ENCODE results near the gene NTSR1. TPM values are rescaled to one million over a fixed set of nuclear protein-coding genes. Genes with fewer than 3 reads are reported as not detected.

NTSR1 gene
- total and polyA plus RNA-seq, 2 of the 13 experiments (the other 11 are each of a cell fraction or from before 2014, with no cell fraction given) = 0.09 to 0.12 TPM

DNA sequence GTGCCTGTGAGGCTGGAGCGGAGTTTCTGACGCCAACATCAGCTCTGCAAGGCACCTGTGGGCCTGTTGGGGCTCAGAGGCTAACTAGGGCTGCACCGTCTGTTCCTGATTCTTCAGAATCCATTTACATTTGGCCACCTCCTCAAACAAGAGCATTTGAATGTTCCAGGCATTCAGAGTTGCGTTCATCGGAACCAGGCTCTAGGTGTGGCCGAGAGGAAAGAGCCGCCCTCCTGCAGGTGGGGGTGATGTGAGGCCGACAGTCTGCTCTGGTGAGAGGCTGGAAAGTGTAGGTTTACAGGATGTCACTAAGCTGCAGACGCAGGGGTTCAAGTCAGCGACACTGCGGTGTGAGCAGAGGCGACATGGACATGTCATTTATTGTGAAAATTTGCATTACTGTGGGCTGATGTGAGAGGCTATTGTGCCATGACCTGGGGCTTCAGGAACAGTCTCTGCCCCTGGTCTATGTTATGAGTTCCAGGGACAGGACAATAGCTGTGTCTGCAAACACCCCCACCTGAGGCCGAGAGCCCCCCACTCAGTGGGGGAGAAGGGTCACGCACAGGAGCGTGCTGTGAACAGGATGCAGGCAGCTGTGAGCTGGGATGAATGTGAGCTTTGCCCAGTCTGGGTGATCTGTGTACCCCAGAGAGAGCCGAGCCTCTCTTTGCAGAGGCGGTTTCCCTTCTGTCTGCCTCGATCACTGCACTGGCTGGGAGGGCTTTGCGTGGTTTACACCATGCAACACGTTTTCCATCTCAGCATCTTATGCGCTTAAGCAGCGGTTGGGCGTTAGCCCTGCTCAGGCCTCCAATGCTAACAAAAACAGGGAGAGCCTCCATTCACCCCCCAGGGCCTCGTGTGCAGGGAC, 45.3 kb upstream of the NTSR1 start (continued):
- TF ChIP-seq, protein P1, sequence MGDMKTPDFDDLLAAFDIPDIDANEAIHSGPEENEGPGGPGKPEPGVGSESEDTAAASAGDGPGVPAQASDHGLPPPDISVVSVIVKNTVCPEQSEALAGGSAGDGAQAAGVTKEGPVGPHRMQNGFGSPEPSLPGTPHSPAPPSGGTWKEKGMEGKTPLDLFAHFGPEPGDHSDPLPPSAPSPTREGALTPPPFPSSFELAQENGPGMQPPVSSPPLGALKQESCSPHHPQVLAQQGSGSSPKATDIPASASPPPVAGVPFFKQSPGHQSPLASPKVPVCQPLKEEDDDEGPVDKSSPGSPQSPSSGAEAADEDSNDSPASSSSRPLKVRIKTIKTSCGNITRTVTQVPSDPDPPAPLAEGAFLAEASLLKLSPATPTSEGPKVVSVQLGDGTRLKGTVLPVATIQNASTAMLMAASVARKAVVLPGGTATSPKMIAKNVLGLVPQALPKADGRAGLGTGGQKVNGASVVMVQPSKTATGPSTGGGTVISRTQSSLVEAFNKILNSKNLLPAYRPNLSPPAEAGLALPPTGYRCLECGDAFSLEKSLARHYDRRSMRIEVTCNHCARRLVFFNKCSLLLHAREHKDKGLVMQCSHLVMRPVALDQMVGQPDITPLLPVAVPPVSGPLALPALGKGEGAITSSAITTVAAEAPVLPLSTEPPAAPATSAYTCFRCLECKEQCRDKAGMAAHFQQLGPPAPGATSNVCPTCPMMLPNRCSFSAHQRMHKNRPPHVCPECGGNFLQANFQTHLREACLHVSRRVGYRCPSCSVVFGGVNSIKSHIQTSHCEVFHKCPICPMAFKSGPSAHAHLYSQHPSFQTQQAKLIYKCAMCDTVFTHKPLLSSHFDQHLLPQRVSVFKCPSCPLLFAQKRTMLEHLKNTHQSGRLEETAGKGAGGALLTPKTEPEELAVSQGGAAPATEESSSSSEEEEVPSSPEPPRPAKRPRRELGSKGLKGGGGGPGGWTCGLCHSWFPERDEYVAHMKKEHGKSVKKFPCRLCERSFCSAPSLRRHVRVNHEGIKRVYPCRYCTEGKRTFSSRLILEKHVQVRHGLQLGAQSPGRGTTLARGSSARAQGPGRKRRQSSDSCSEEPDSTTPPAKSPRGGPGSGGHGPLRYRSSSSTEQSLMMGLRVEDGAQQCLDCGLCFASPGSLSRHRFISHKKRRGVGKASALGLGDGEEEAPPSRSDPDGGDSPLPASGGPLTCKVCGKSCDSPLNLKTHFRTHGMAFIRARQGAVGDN (CRISPR knock-in tag; IDR thresholded peaks at IDR 0.05) = peak; percentile 85
- TF ChIP-seq, protein P2, sequence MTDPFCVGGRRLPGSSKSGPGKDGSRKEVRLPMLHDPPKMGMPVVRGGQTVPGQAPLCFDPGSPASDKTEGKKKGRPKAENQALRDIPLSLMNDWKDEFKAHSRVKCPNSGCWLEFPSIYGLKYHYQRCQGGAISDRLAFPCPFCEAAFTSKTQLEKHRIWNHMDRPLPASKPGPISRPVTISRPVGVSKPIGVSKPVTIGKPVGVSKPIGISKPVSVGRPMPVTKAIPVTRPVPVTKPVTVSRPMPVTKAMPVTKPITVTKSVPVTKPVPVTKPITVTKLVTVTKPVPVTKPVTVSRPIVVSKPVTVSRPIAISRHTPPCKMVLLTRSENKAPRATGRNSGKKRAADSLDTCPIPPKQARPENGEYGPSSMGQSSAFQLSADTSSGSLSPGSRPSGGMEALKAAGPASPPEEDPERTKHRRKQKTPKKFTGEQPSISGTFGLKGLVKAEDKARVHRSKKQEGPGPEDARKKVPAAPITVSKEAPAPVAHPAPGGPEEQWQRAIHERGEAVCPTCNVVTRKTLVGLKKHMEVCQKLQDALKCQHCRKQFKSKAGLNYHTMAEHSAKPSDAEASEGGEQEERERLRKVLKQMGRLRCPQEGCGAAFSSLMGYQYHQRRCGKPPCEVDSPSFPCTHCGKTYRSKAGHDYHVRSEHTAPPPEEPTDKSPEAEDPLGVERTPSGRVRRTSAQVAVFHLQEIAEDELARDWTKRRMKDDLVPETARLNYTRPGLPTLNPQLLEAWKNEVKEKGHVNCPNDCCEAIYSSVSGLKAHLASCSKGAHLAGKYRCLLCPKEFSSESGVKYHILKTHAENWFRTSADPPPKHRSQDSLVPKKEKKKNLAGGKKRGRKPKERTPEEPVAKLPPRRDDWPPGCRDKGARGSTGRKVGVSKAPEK (CRISPR knock-in tag; IDR thresholded peaks at IDR 0.05; ENCODE audit: borderline replicate concordance) = no peak
- TF ChIP-seq ZNF256 (CRISPR knock-in tag; conservative IDR thresholded peaks at IDR 0.05) = no peak
- no peak for TF ChIP-seq ETV6 (CRISPR knock-in tag; conservative IDR thresholded peaks at IDR 0.05)
- peak; percentile 63; the same call in 1 of the 2 replicates for TF ChIP-seq DPF2 (CRISPR knock-in tag; IDR thresholded peaks at IDR 0.05; ENCODE audit: borderline replicate concordance, low read depth)
- no peak for TF ChIP-seq ZNF484 (CRISPR knock-in tag; IDR thresholded peaks at IDR 0.05; ENCODE audit: borderline replicate concordance, low read depth)
- TF ChIP-seq RCOR2 (CRISPR knock-in tag; IDR thresholded peaks at IDR 0.05) = peak; percentile 66; the same call in 1 of the 2 replicates
- no peak for TF ChIP-seq ATM (IDR thresholded peaks at IDR 0.05; ENCODE audit: borderline replicate concordance)
- TF ChIP-seq, protein P3, sequence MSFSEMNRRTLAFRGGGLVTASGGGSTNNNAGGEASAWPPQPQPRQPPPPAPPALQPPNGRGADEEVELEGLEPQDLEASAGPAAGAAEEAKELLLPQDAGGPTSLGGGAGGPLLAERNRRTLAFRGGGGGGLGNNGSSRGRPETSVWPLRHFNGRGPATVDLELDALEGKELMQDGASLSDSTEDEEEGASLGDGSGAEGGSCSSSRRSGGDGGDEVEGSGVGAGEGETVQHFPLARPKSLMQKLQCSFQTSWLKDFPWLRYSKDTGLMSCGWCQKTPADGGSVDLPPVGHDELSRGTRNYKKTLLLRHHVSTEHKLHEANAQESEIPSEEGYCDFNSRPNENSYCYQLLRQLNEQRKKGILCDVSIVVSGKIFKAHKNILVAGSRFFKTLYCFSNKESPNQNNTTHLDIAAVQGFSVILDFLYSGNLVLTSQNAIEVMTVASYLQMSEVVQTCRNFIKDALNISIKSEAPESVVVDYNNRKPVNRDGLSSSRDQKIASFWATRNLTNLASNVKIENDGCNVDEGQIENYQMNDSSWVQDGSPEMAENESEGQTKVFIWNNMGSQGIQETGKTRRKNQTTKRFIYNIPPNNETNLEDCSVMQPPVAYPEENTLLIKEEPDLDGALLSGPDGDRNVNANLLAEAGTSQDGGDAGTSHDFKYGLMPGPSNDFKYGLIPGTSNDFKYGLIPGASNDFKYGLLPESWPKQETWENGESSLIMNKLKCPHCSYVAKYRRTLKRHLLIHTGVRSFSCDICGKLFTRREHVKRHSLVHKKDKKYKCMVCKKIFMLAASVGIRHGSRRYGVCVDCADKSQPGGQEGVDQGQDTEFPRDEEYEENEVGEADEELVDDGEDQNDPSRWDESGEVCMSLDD (CRISPR knock-in tag; IDR thresholded peaks at IDR 0.05; ENCODE audit: borderline replicate concordance) = no peak
- 0 out of 2 replicates have a peak, but pooled peaks have one; percentile 53 for TF ChIP-seq SNAPC2 (CRISPR knock-in tag; IDR thresholded peaks at IDR 0.05)
